AG08395 (cell line): Measurements from ENCODE around the gene RAD18.

Source experiments
- DNase-seq: peaks from one replicate; pipeline ENCODE4 v3.0.0; 2012; ENCODE audit warnings: mixed read lengths, low spot score

The RAD18 gene

GRCh38 chr3:8985876-8986275 is 22.6 kb upstream of the RAD18 start:
- DNase-seq, result no peak

- DNase-seq, result no peak
These were observed 22.1 kb upstream of the RAD18 start for GRCh38 chr3:8985411-8985831.

GRCh38 chr3:8984526-8984925 is 21.3 kb upstream of the RAD18 start:
- no peak for DNase-seq

- DNase-seq, result no peak
These were observed 20.8 kb upstream of the RAD18 start for GRCh38 chr3:8984081-8984480.

- DNase-seq, result no peak
These were observed 20.3 kb upstream of the RAD18 start for GRCh38 chr3:8983591-8983990.

- no peak for DNase-seq
These were observed 19.8 kb upstream of the RAD18 start for GRCh38 chr3:8983026-8983425.

- peak; percentile 50 for DNase-seq
These were observed 19.2 kb upstream of the RAD18 start for GRCh38 chr3:8982509-8982908.

DNA sequence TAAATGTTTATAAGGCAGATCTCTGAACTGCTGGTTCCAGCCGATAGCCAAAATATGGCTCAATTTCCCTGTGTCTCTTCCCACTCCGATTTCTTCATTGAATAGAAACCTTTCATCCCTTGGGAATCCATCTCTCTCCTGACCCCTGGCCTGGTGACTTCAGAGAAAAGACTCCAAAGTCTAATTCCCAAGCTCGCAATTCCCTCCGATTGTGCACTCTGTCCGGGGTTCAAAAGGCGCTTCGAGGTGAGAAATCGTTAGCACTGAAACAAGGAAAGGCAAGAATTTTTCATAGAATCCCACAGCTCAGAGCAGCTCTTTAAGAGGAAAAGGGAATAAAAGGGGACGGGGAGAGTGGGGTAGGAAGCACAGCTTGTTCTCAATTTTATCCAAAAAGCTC is 18.4 kb upstream of the RAD18 start:
- DNase-seq, result no peak

- no peak for DNase-seq
These were observed 18.0 kb upstream of the RAD18 start for GRCh38 chr3:8981296-8981695.

- no peak for DNase-seq
These were observed 17.5 kb upstream of the RAD18 start for GRCh38 chr3:8980756-8981257.

DNA sequence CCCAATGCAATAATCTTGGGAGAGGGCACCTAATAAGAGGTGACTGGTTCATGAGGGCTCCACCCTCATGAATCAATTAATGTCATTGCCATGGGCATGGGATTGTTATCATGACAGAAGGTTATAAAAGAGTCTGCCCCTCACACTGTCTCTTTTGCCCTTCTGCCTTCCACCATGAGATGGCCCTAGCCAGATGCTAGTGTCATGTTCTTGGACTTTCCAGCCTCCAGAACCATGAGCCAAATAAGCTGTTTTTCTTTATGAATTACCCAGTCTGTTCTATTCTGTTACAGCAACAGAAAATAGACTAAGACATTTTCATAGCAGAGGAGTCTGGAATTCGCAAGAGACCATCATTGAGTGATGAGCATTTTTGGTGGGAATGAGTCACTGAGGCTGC is 16.0 kb upstream of the RAD18 start:
- DNase-seq, result peak; percentile 38

DNA sequence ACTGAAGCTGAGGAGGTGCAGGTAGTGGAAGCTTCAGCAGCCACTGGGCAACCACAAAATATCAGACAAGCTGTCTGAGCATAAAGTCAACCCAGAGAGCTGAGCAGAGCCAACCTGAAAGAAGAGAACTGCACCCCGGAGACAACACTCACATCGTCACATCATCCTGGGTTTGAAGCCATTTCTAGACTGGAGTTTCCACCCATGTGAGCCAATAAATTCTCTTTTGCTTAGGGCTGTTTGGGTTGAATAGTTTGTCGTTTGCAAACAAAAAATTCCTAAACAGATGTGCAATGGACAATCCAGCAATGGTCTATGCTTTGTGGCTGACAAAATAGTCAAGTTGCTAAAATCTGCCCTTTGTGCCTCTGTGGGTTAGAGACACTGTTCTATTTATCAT is 15.3 kb upstream of the RAD18 start:
- DNase-seq, result no peak

- DNase-seq, result no peak
These were observed 13.4 kb upstream of the RAD18 start for GRCh38 chr3:8976540-8977182.

- no peak for DNase-seq
These were observed 12.1 kb upstream of the RAD18 start for GRCh38 chr3:8975081-8976020.

DNA sequence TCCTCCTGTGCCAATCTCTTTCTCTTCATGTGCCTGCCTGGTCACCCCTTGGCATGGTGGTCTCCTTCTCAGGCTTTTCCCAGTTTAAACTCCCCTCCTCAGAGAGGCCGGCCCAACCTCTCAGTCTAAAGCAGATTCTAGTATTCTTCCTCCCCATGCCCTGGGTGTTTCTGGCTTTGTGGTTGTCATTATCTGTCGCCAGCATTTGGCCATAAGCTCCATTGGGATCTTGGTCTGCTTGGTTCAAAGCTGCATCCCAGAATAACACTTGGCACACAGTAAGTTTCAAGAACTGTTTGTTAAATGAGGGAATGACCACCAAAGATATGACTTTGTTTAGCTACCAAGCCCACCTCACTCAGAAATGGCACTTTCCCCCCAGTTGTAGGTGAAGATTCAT is 11.2 kb upstream of the RAD18 start:
- DNase-seq, result no peak

DNA sequence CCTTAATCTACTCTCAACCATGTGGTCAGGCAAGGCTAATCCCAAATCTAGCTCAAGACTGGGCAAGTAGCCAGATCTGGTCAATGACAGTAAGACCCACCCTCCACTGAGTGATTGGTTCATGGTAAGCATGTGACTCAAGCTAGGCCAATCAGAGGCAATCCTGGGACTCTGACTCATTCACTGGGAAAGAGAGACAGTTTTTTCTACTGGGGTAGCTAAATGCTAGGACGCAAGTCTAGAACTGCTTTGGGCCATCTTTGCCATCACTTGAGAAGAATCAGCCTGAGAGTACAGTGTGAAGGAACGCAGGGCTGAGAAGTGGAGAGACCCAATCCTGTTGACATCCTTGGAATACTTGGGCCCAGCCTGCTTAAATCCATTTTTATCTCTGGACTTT is 9.4 kb upstream of the RAD18 start:
- DNase-seq, result peak; percentile 49

GRCh38 chr3:8970971-8971589 is 7.8 kb upstream of the RAD18 start:
- DNase-seq, result peak; percentile 70

DNA sequence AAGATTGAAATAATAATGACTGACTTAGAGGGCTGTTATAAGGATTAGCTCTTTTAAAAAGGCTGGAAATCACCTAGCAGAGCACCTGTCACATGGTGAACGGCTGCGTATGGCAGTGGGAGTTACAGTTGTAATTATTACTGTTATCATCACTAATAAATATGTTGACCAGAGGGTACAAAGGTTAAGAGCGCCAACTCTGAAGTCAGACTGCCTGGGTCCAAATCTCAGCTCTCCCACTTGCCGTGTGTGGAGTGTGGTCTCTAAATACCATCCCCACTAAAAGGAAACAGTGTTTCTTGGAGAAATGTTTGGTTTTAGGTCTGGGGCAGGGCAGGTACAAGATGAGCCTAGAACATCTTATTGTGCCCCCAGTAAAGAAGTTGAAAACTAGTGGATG is 6.0 kb upstream of the RAD18 start:
- no peak for DNase-seq

DNA sequence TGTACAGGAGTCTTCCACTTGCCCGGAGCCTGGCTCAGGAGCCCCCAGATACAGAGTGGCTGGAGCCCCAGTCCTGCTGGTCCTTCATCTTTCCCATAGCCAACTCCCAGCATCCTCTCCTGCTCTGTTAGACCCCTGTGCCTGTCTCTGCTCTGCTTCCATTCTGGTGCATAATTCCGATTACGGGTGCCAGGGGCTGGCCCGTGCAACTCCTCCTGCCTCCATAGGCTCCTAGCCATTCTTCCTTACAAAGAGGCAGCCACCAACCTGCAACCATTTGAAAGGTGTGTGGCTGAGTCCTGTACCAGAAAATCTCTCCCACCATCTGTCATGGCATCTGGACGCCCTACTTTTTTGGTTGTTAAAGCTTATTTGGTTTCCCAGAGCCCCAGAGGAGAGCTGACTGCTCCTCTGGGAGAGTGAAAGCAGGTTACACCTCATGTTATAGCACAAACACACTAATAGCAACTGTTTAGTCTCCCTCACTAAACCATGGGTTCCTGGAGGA is 5.2 kb upstream of the RAD18 start:
- no peak for DNase-seq

DNA sequence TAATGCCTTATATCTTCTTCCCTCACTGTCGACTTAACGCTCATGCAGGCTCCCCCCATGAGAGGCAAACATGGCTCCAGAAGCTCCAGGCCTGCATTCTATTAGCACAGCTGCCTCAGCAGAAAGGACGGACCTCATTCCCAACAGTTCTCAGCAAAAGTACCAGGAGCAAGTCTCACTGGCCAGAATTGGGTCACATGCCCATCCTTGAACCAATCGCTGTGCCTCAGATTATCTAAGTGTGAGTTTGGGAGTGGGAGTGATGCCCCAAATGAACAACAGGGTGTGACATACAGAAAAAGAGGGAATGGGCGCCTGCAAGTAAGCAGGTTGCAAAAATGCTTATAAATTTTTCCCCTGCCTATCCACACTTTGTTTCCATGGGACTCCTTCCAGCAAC is 4.3 kb upstream of the RAD18 start:
- no peak for DNase-seq

- DNase-seq, result no peak
These were observed 3.6 kb upstream of the RAD18 start for GRCh38 chr3:8966820-8967348.

- no peak for DNase-seq
These were observed 3.0 kb upstream of the RAD18 start for GRCh38 chr3:8966150-8966819.
